H1 (cell line): Measurements from ENCODE around the gene PARM1. TPM values are rescaled to one million over a fixed set of nuclear protein-coding genes. Genes with fewer than 3 reads are reported as not detected.

Source experiments
- FOSL1 ChIP-seq: IDR thresholded peaks from 2 replicates; pipeline ENCODE4 v1.6.1; 2011; ENCODE audit warnings: mild to moderate bottlenecking, low read depth, low read length, moderate library complexity; ENCODE audit not compliant: insufficient read depth
- KDM1A ChIP-seq: fragments of 200-600, 300-600 bp; sonication (generic); IDR thresholded peaks from 2 replicates; pipeline ENCODE4 v1.7.1; 2016; ENCODE audit warnings: mild to moderate bottlenecking, low read length, borderline replicate concordance
- polyA plus RNA-seq, 7 experiments: library from polyadenylated mRNA; depleted of rRNA in 3 of 7; stranded (reverse) in 5 of 7; unstranded in 2 of 7; fragments of >200 nt in 5 of 7; fragments of 200-250 nt in 2 of 7; gene quantifications; 1 replicate in 5 of 7; 2 replicates in 1 of 7; 4 replicates in 1 of 7; pipeline versions ENCODE4 v1.2.1 to v1.2.3, GENCODE V29; 2011 to 2013; ENCODE audit warnings: missing spikeins in 2 of 7, mixed read lengths in 2 of 7
- total RNA-seq: library from RNA; stranded (reverse); fragmentation: NEBNext Ultra II Directional; extraction: Animal tissue kit (Norgen Biotek cat#: 25700); gene quantifications from 2 replicates; pipeline ENCODE4 v1.2.1, GENCODE V29; 2021
- TF ChIP-seq, protein P1 (sequence below): fragments of 300-600 bp; sonication (generic); IDR thresholded peaks from 2 replicates; pipeline ENCODE4 v1.7.1; 2012; ENCODE audit warnings: low read length, moderate library complexity, mild to moderate bottlenecking, inconsistent platforms; ENCODE audit not compliant: insufficient replicate concordance

The PARM1 gene
- total and polyA plus RNA-seq, 2 of the 8 experiments (the other 6 are each of a cell fraction or from before 2014, with no cell fraction given), result 2.0 to 5.3 TPM

DNA sequence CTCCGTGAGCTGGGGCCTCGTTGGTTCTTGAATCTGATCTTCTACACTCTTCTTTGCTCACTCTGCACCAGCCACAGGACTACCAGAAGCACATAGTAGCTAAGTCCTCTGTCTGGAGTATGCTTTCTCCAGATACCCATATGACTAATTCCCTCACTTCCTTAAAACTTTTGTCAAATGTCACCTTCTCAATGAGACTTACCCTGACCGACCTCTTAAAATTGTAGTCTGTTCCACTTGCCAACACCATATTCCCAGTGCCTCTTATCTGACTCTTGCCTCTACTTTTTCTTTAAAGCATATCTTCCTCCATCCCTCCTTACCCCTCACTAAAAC is 10.0 kb downstream of the PARM1 start (continued):
- TF ChIP-seq, protein P1, sequence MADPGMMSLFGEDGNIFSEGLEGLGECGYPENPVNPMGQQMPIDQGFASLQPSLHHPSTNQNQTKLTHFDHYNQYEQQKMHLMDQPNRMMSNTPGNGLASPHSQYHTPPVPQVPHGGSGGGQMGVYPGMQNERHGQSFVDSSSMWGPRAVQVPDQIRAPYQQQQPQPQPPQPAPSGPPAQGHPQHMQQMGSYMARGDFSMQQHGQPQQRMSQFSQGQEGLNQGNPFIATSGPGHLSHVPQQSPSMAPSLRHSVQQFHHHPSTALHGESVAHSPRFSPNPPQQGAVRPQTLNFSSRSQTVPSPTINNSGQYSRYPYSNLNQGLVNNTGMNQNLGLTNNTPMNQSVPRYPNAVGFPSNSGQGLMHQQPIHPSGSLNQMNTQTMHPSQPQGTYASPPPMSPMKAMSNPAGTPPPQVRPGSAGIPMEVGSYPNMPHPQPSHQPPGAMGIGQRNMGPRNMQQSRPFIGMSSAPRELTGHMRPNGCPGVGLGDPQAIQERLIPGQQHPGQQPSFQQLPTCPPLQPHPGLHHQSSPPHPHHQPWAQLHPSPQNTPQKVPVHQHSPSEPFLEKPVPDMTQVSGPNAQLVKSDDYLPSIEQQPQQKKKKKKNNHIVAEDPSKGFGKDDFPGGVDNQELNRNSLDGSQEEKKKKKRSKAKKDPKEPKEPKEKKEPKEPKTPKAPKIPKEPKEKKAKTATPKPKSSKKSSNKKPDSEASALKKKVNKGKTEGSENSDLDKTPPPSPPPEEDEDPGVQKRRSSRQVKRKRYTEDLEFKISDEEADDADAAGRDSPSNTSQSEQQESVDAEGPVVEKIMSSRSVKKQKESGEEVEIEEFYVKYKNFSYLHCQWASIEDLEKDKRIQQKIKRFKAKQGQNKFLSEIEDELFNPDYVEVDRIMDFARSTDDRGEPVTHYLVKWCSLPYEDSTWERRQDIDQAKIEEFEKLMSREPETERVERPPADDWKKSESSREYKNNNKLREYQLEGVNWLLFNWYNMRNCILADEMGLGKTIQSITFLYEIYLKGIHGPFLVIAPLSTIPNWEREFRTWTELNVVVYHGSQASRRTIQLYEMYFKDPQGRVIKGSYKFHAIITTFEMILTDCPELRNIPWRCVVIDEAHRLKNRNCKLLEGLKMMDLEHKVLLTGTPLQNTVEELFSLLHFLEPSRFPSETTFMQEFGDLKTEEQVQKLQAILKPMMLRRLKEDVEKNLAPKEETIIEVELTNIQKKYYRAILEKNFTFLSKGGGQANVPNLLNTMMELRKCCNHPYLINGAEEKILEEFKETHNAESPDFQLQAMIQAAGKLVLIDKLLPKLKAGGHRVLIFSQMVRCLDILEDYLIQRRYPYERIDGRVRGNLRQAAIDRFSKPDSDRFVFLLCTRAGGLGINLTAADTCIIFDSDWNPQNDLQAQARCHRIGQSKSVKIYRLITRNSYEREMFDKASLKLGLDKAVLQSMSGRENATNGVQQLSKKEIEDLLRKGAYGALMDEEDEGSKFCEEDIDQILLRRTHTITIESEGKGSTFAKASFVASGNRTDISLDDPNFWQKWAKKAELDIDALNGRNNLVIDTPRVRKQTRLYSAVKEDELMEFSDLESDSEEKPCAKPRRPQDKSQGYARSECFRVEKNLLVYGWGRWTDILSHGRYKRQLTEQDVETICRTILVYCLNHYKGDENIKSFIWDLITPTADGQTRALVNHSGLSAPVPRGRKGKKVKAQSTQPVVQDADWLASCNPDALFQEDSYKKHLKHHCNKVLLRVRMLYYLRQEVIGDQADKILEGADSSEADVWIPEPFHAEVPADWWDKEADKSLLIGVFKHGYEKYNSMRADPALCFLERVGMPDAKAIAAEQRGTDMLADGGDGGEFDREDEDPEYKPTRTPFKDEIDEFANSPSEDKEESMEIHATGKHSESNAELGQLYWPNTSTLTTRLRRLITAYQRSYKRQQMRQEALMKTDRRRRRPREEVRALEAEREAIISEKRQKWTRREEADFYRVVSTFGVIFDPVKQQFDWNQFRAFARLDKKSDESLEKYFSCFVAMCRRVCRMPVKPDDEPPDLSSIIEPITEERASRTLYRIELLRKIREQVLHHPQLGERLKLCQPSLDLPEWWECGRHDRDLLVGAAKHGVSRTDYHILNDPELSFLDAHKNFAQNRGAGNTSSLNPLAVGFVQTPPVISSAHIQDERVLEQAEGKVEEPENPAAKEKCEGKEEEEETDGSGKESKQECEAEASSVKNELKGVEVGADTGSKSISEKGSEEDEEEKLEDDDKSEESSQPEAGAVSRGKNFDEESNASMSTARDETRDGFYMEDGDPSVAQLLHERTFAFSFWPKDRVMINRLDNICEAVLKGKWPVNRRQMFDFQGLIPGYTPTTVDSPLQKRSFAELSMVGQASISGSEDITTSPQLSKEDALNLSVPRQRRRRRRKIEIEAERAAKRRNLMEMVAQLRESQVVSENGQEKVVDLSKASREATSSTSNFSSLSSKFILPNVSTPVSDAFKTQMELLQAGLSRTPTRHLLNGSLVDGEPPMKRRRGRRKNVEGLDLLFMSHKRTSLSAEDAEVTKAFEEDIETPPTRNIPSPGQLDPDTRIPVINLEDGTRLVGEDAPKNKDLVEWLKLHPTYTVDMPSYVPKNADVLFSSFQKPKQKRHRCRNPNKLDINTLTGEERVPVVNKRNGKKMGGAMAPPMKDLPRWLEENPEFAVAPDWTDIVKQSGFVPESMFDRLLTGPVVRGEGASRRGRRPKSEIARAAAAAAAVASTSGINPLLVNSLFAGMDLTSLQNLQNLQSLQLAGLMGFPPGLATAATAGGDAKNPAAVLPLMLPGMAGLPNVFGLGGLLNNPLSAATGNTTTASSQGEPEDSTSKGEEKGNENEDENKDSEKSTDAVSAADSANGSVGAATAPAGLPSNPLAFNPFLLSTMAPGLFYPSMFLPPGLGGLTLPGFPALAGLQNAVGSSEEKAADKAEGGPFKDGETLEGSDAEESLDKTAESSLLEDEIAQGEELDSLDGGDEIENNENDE, result no peak
- TF ChIP-seq FOSL1 (no peak), KDM1A (no peak)
